Measurements from ENCODE around the gene FLNC. TPM values are rescaled to one million over a fixed set of nuclear protein-coding genes. Genes with fewer than 3 reads are reported as not detected.

FLNC gene
- total and polyA plus RNA-seq, 2 of the 13 experiments (the other 11 are each of a cell fraction or from before 2014, with no cell fraction given), result 0.02 TPM; not detected in 1

GRCh38 chr7:128827971-128828711 lies 2.1 kb upstream of the FLNC start (continued):
- TF ChIP-seq BCLAF1 (IDR thresholded peaks at IDR 0.05) (no peak), ZNF724P (CRISPR knock-in tag; IDR thresholded peaks at IDR 0.05; ENCODE audit: borderline replicate concordance) (no peak), ZNF362 (CRISPR knock-in tag; IDR thresholded peaks at IDR 0.05; ENCODE audit: borderline replicate concordance) (no peak), ZNF691 (CRISPR knock-in tag; IDR thresholded peaks at IDR 0.05; ENCODE audit: borderline replicate concordance, low read depth) (no peak), BRCA1 (CRISPR knock-in tag; IDR thresholded peaks at IDR 0.05) (no peak), RERE (CRISPR knock-in tag; IDR thresholded peaks at IDR 0.05; ENCODE audit: low read depth) (no peak), ZFP36 (IDR thresholded peaks at IDR 0.05; ENCODE audit: borderline replicate concordance, low read depth, low read length, partially characterized antibody) (no peak), SP2 (CRISPR knock-in tag; IDR thresholded peaks at IDR 0.05) (no peak), CBFB (CRISPR knock-in tag; IDR thresholded peaks at IDR 0.05) (no peak), SNAPC2 (CRISPR knock-in tag; IDR thresholded peaks at IDR 0.05) (0 out of 2 replicates have a peak, but pooled peaks have one; percentile 31), PBX3 (CRISPR knock-in tag; IDR thresholded peaks at IDR 0.05; ENCODE audit: borderline replicate concordance) (no peak), SP4 (CRISPR knock-in tag; IDR thresholded peaks at IDR 0.05) (no peak), FOXA1 (IDR thresholded peaks at IDR 0.05) (no peak), FOXA1 (CRISPR knock-in tag; IDR thresholded peaks at IDR 0.05) (no peak; the same call in 1 of the 2 replicates), SP1 (IDR thresholded peaks at IDR 0.05) (no peak), SP1 (CRISPR knock-in tag; IDR thresholded peaks at IDR 0.05) (no peak), FOXA3 (CRISPR knock-in tag; IDR thresholded peaks at IDR 0.05) (peak; percentile 37; the same call in 1 of the 2 replicates), ZFAT (CRISPR knock-in tag; conservative IDR thresholded peaks at IDR 0.05) (no peak)
